ENCODE data around the gene ATP6V1A.

- TF ChIP-seq POLR2A (IDR thresholded peaks at IDR 0.05; ENCODE audit: low read depth), result no peak
- TF ChIP-seq CTCF (IDR thresholded peaks at IDR 0.05), result no peak
These were observed 5.7 kb upstream of the ATP6V1A start for GRCh38 chr3:113741086-113741485.
